Ascending aorta (tissue), 2 donors: ENCODE data around the gene NSUN2. TPM values are rescaled to one million over a fixed set of nuclear protein-coding genes. Genes with fewer than 3 reads are reported as not detected.
"Not testable (repeated sequence)": the region's sequence is repeated elsewhere in the genome, so short reads cannot be mapped to it uniquely, and the experiment has no call there.

Experiments used
- DNase-seq, 2 donors: peaks; one replicate each; pipeline ENCODE4 v3.0.0-alpha.2; 2019; ENCODE audit warnings: low spot score in 2 of 2
- H3K27ac ChIP-seq, 2 donors: fragments of 200-600 bp; sonication (generic); one replicate each; pipeline ENCODE4 v1.5.1; 2016 to 2017; ENCODE audit warnings: mild to moderate bottlenecking in 1 of 2
- H3K27me3 ChIP-seq: fragments of 200-600 bp; sonication (generic); one replicate; pipeline ENCODE4 v1.5.1; 2017
- H3K36me3 ChIP-seq, 2 donors: fragments of 200-600 bp; sonication (generic); one replicate each; pipeline ENCODE4 v1.5.1; 2016
- H3K4me1 ChIP-seq, 2 donors: fragments of 200-600 bp; sonication (generic); one replicate each; pipeline ENCODE4 v1.5.1; 2016 to 2017; ENCODE audit warnings: mild to moderate bottlenecking in 1 of 2
- H3K4me3 ChIP-seq, 2 donors: fragments of 200-600 bp; sonication (generic); one replicate each; pipeline ENCODE4 v1.5.1; 2016 to 2017; ENCODE audit warnings: mild to moderate bottlenecking in 1 of 2
- H3K9me3 ChIP-seq, 2 donors: fragments of 200-600 bp; sonication (generic); one replicate each; pipeline ENCODE4 v1.5.1; 2016
- CTCF ChIP-seq, 3 experiments: fragments of 200-600 bp in 2 of 3; fragments of 450-650 bp in 1 of 3; sonication (generic) in 2 of 3; IDR thresholded peaks; one replicate each; pipeline ENCODE4 v1.5.1; 2016 to 2019; ENCODE audit warnings: antibody characterized with exemption in 3 of 3, mild to moderate bottlenecking in 1 of 3, moderate library complexity in 1 of 3
- intact Hi-C: fragments of 100-400 bp; cut with DNase I; formaldehyde crosslinking; loops from one replicate; pipeline ENCODE4 v1.15.1; 2023
- total RNA-seq: library from RNA; depleted of rRNA; stranded (reverse); fragments of >200 nt; gene quantifications from one replicate; pipeline ENCODE4 v1.1.0, GENCODE V29; 2016

The NSUN2 gene
- total RNA-seq, 1 donor from 2014 or later = 19.1 TPM

- peaks cover 5% of the 10 kb centered on the region in 2 donors for H3K36me3 ChIP-seq
- H3K27ac ChIP-seq = no peak overlapping the region
- intact Hi-C loops = no loop called here
- DNase-seq = no peak
- H3K4me1 ChIP-seq = no peaks in the 10 kb centered on the region
- TF ChIP-seq CTCF (IDR thresholded peaks at IDR 0.05) = no peak
- H3K27me3 ChIP-seq = no peaks in the 10 kb centered on the region
- H3K4me3 ChIP-seq = no peak overlapping the region
- no peaks in the 10 kb centered on the region for H3K9me3 ChIP-seq
These were observed 40.2 kb upstream of the NSUN2 start for GRCh38 chr5:6673031-6673430.

- H3K27me3 ChIP-seq, H3K4me3 ChIP-seq, H3K4me1 ChIP-seq, intact Hi-C loops, H3K9me3 ChIP-seq, DNase-seq, H3K27ac ChIP-seq: not testable (repeated sequence)
- H3K36me3 ChIP-seq = peaks cover 7 to 12% of the 10 kb centered on the region in 2 donors
These were observed 35.9 kb upstream of the NSUN2 start for GRCh38 chr5:6668717-6669116.

- TF ChIP-seq CTCF (IDR thresholded peaks at IDR 0.05) = no peak
- Histone ChIP-seq H3K4me1 (no peaks in the 10 kb centered on the region), H3K27ac (no peak overlapping the region), H3K9me3 (no peaks in the 10 kb centered on the region), H3K4me3 (no peak overlapping the region), H3K27me3 (no peaks in the 10 kb centered on the region), H3K36me3 (peaks cover 7 to 17% of the 10 kb centered on the region in 2 donors)
- no peak for DNase-seq
- intact Hi-C loops = no loop called here
These were observed 34.8 kb upstream of the NSUN2 start for GRCh38 chr5:6667648-6668047.

GRCh38 chr5:6666762-6667161, 33.9 kb upstream of the NSUN2 start:
- Histone ChIP-seq H3K27me3 (no peaks in the 10 kb centered on the region), H3K36me3 (peaks cover 7 to 17% of the 10 kb centered on the region in 2 donors)
- TF ChIP-seq CTCF (IDR thresholded peaks at IDR 0.05) = no peak

GRCh38 chr5:6660688-6661087, 27.8 kb upstream of the NSUN2 start:
- H3K27me3 ChIP-seq = no peaks in the 10 kb centered on the region
- intact Hi-C loops = no loop called here
- peaks cover 0 to 8% of the 10 kb centered on the region in 2 donors for H3K9me3 ChIP-seq
- no peaks in the 10 kb centered on the region for H3K4me1 ChIP-seq
- no peak overlapping the region for H3K27ac ChIP-seq
- H3K36me3 ChIP-seq = peaks cover 15 to 52% of the 10 kb centered on the region in 2 donors
- DNase-seq = no peak
- no peak for TF ChIP-seq CTCF (IDR thresholded peaks at IDR 0.05)
- H3K4me3 ChIP-seq = no peak overlapping the region

More at GRCh38 chr5:6666762-6667161, 33.9 kb upstream of the NSUN2 start:
- Histone ChIP-seq H3K27ac (no peak overlapping the region), H3K4me1 (no peaks in the 10 kb centered on the region), H3K9me3 (no peaks in the 10 kb centered on the region), H3K4me3 (no peak overlapping the region)
- no peak for DNase-seq
- intact Hi-C loops = no loop called here

GRCh38 chr5:6659941-6660684, 27.3 kb upstream of the NSUN2 start:
- no peaks in the 10 kb centered on the region for H3K4me1 ChIP-seq
- no peak for DNase-seq
- H3K4me3 ChIP-seq = no peak overlapping the region
- TF ChIP-seq CTCF (IDR thresholded peaks at IDR 0.05) = no peak
- peaks cover 0 to 8% of the 10 kb centered on the region in 2 donors for H3K9me3 ChIP-seq
- H3K27me3 ChIP-seq = no peaks in the 10 kb centered on the region
- intact Hi-C loops = no loop called here
- H3K27ac ChIP-seq = no peak overlapping the region
- peaks cover 20 to 57% of the 10 kb centered on the region in 2 donors for H3K36me3 ChIP-seq
